Measurements from ENCODE around the gene SEL1L.
"Not testable (repeated sequence)": the region's sequence is repeated elsewhere in the genome, so short reads cannot be mapped to it uniquely, and the experiment has no call there.

Gene SEL1L

GRCh38 chr14:81465507-81466228, 68.0 kb downstream of the SEL1L start:
- no peak overlapping the region for H3K9ac ChIP-seq (ENCODE audit: low read length)
- H3K4me1 ChIP-seq (ENCODE audit: control insufficient read depth, insufficient read depth, low read length): no peaks in the 10 kb centered on the region
- H3K27ac ChIP-seq (ENCODE audit: low read depth, low read length): no peak overlapping the region
- no peaks in the 10 kb centered on the region for H3K27me3 ChIP-seq (ENCODE audit: control insufficient read depth, insufficient read depth, low read length)
- H3K36me3 ChIP-seq (ENCODE audit: control insufficient read depth, insufficient read depth, low read length): no peaks in the 10 kb centered on the region
- H3K4me3 ChIP-seq (ENCODE audit: low read length): no peak overlapping the region

- peak overlapping the region; percentile 59 for H3K4me3 ChIP-seq (ENCODE audit: low read length)
- H3K27me3 ChIP-seq (ENCODE audit: control insufficient read depth, insufficient read depth, low read length); H3K4me1 ChIP-seq (ENCODE audit: control insufficient read depth, insufficient read depth, low read length); H3K36me3 ChIP-seq (ENCODE audit: control insufficient read depth, insufficient read depth, low read length); H3K9ac ChIP-seq (ENCODE audit: low read length); H3K27ac ChIP-seq (ENCODE audit: low read depth, low read length): not testable (repeated sequence)
These were observed 68.7 kb downstream of the SEL1L start for GRCh38 chr14:81465003-81465392.

GRCh38 chr14:81464253-81465002, 69.2 kb downstream of the SEL1L start:
- Histone ChIP-seq H3K4me3 (ENCODE audit: low read length) (peak overlapping the region; percentile 59), H3K27ac (ENCODE audit: low read depth, low read length) (no peak overlapping the region), H3K4me1 (ENCODE audit: control insufficient read depth, insufficient read depth, low read length) (no peaks in the 10 kb centered on the region), H3K36me3 (ENCODE audit: control insufficient read depth, insufficient read depth, low read length) (no peaks in the 10 kb centered on the region), H3K9ac (ENCODE audit: low read length) (peak overlapping the region; percentile 2), H3K27me3 (ENCODE audit: control insufficient read depth, insufficient read depth, low read length) (no peaks in the 10 kb centered on the region)

DNA sequence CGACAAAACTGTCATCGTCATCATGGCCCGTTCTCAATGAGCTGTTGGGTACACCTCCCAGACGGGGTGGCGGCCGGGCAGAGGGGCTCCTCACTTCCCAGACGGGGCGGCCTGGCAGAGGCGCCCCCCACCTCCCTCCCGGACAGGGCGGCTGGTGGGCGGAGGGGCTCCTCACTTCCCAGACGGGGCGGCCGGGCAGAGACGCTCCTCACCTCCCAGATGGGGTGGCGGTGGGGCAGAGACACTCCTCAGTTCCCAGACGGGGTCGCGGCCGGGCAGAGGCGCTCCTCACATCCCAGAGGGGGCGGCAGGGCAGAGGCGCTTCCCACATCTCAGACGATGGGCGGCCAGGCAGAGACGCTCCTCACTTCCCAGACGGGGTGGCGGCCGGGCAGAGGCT, 71.3 kb downstream of the SEL1L start:
- H3K27me3 ChIP-seq (ENCODE audit: control insufficient read depth, insufficient read depth, low read length): not testable (repeated sequence)

GRCh38 chr14:81459912-81460311, 73.7 kb downstream of the SEL1L start:
- Histone ChIP-seq H3K27ac (ENCODE audit: low read depth, low read length) (no peak overlapping the region), H3K36me3 (ENCODE audit: control insufficient read depth, insufficient read depth, low read length) (no peaks in the 10 kb centered on the region), H3K4me3 (ENCODE audit: low read length) (no peak overlapping the region), H3K9ac (ENCODE audit: low read length) (no peak overlapping the region), H3K27me3 (ENCODE audit: control insufficient read depth, insufficient read depth, low read length) (no peaks in the 10 kb centered on the region), H3K4me1 (ENCODE audit: control insufficient read depth, insufficient read depth, low read length) (no peaks in the 10 kb centered on the region)

More for the DNA sequence above, 71.3 kb downstream of the SEL1L start:
- not testable (repeated sequence) for H3K4me3 ChIP-seq (ENCODE audit: low read length); H3K27ac ChIP-seq (ENCODE audit: low read depth, low read length); H3K4me1 ChIP-seq (ENCODE audit: control insufficient read depth, insufficient read depth, low read length); H3K36me3 ChIP-seq (ENCODE audit: control insufficient read depth, insufficient read depth, low read length); H3K9ac ChIP-seq (ENCODE audit: low read length)

DNA sequence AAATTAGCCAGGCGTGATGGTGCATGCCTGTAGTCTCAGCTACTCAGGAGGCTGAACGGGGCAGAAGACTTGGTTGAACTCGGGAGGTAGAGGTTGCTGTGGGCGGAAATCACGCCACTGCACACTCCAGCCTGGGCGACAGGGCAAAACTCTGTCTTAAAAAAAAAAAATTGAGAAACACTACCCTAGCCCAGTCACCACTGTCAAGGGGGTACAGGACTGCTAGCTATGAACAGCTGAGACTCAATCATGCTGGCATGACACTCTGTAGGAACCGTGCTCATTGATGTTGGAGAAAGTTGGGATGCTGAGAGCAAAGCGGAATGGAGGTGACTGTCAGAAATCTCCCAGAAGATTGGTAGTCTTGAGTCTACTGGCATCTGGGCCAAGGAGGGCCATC, 75.3 kb downstream of the SEL1L start:
- Histone ChIP-seq H3K9ac (ENCODE audit: low read length) (no peak overlapping the region), H3K27ac (ENCODE audit: low read depth, low read length) (no peak overlapping the region), H3K36me3 (ENCODE audit: control insufficient read depth, insufficient read depth, low read length) (no peaks in the 10 kb centered on the region), H3K4me1 (ENCODE audit: control insufficient read depth, insufficient read depth, low read length) (no peaks in the 10 kb centered on the region), H3K27me3 (ENCODE audit: control insufficient read depth, insufficient read depth, low read length) (no peaks in the 10 kb centered on the region), H3K4me3 (ENCODE audit: low read length) (no peak overlapping the region)

DNA sequence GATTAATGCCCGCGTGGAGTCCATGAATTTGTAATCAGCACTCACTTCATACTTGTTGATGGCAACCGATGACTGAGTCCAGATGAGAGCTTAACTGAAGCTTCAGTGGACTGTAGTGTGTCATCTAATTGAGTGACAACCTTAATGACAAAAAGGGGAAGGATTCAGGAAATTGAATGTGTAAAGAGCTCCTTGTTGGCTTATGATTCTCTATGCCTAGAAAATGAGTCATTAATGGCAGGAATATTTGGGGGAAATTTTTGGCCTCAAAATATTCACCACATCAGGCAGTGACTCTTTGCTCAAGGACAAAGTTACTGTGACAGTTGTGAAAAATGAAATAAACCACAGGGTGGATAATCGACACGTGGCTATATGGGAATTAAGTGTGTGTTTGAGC, 78.3 kb downstream of the SEL1L start:
- no peaks in the 10 kb centered on the region for H3K4me1 ChIP-seq (ENCODE audit: control insufficient read depth, insufficient read depth, low read length)
- H3K36me3 ChIP-seq (ENCODE audit: control insufficient read depth, insufficient read depth, low read length): no peaks in the 10 kb centered on the region
- no peak overlapping the region for H3K27ac ChIP-seq (ENCODE audit: low read depth, low read length)
- no peak overlapping the region for H3K4me3 ChIP-seq (ENCODE audit: low read length)
- H3K9ac ChIP-seq (ENCODE audit: low read length): no peak overlapping the region
- H3K27me3 ChIP-seq (ENCODE audit: control insufficient read depth, insufficient read depth, low read length): no peaks in the 10 kb centered on the region

DNA sequence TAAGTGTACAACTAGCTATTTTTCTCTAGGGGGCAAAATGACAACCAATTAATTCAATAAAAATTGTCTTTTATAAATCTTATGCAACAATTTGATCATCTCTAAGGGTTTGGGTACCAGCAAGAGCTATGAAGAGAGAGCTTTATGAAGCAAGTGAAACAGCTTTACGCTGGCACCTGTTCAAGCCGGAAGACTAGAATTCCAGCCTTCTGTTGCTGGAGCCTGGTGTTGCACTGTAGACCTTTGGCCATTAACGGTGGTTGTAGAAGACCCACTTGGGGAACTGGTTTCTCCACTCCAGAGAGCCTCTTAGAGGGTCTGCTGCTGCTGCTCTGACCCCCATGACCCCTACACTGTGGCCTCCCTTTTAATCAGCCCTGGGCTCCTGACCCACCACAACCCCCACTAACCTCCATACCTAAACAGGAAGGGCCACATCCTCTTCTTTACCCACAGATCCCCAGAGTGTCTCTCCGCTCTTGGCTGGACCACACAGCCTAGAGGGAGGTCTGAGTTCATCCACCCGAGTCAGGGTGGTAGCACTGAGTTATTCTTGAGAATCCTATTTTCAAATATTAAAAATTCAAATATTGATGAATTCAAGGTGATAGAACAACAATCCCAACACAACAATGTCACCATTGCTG, 79.0 kb downstream of the SEL1L start:
- Histone ChIP-seq H3K27ac (ENCODE audit: low read depth, low read length) (no peak overlapping the region), H3K36me3 (ENCODE audit: control insufficient read depth, insufficient read depth, low read length) (no peaks in the 10 kb centered on the region), H3K4me1 (ENCODE audit: control insufficient read depth, insufficient read depth, low read length) (no peaks in the 10 kb centered on the region), H3K27me3 (ENCODE audit: control insufficient read depth, insufficient read depth, low read length) (no peaks in the 10 kb centered on the region), H3K4me3 (ENCODE audit: low read length) (no peak overlapping the region), H3K9ac (ENCODE audit: low read length) (no peak overlapping the region)

DNA sequence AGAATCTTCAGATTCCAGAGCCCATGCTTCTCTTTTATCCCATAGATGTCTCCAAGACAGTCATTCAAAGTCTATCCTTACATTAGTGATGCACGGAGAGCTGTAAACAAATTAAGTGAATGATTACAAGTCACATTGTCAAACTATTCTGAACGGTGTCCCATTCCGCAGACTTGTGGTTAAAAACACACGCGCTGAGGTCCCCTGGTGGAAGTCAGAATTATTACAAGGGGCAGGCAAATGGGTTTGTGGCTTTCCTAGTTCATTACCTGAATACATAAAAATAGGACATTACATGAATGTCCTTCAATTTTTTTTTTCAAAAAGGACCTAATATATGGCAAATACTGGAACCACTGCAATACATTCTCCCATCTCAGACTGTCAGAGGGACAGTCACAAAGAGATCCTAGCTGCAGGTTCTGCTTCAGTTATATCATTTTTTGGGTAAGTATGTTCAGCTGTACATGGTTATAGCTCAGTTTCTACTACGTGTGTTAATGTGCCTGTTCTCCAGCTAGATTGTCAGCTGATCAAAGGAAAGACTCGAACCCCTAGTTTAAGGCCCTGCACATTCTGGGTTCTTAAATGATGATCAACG, 80.4 kb downstream of the SEL1L start:
- H3K27me3 ChIP-seq (ENCODE audit: control insufficient read depth, insufficient read depth, low read length): no peaks in the 10 kb centered on the region
- no peaks in the 10 kb centered on the region for H3K4me1 ChIP-seq (ENCODE audit: control insufficient read depth, insufficient read depth, low read length)
- H3K27ac ChIP-seq (ENCODE audit: low read depth, low read length): no peak overlapping the region
- H3K4me3 ChIP-seq (ENCODE audit: low read length): no peak overlapping the region
- no peak overlapping the region for H3K9ac ChIP-seq (ENCODE audit: low read length)
- H3K36me3 ChIP-seq (ENCODE audit: control insufficient read depth, insufficient read depth, low read length): no peaks in the 10 kb centered on the region

DNA sequence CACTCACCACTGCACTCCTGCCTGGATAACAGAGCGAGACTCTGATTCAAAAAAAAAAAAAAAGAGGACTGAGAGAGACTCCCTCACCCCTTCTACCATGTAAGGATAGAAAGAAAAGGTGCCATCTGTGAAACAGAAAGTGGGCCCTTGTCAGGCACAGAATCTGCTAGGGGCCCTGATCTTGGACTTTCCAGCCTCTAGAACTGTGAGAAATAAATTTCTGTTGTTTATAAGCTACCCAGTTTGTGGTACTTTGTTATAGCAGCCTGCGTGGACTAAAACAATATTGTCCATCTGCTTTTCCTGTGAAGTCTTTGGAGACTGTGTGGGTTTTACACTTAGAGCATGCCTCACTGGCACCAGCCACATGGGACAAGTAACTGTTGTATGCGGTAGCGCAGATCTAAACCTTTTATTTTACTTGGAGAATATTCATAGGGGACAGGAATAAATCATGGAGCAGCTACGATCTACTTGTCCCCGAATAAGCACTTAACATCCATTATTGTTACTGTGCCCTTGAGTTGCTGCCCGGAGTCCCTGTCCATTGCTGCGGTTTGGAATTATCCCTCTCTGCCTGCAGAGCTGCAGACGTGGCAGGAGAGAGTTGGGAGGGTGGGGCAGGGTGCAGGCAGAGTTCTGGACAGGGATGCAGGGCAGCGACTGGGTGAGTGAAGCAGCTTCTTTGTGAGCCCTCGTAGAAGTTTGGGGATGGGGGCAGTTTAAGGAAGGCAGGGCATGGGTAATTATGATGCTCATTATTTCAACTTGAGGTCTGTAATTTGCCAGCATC, 81.1 kb downstream of the SEL1L start:
- no peak overlapping the region for H3K27ac ChIP-seq (ENCODE audit: low read depth, low read length)
- H3K36me3 ChIP-seq (ENCODE audit: control insufficient read depth, insufficient read depth, low read length): no peaks in the 10 kb centered on the region
- H3K4me3 ChIP-seq (ENCODE audit: low read length): no peak overlapping the region
- H3K9ac ChIP-seq (ENCODE audit: low read length): no peak overlapping the region
- no peaks in the 10 kb centered on the region for H3K4me1 ChIP-seq (ENCODE audit: control insufficient read depth, insufficient read depth, low read length)
- no peaks in the 10 kb centered on the region for H3K27me3 ChIP-seq (ENCODE audit: control insufficient read depth, insufficient read depth, low read length)

DNA sequence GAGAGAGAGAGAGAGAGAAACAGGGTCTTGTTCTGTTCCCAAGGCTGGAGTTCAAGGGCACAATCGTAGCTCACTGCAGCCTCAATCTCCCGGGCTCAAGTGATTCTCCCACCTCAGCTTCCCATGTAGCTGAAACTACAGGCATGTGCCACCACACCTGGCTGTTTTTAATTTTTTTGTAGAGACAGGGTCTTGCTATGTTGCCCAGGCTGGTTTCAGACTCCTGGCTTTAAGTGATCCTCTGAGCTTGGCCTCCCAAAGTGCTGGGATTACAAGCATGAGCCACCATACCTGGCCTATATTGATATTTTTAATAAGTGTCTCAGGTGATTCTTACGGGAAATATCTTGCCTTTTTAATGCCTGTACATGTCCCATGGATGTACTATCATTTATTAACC, 82.7 kb downstream of the SEL1L start:
- no peak overlapping the region for H3K27ac ChIP-seq (ENCODE audit: low read depth, low read length)

DNA sequence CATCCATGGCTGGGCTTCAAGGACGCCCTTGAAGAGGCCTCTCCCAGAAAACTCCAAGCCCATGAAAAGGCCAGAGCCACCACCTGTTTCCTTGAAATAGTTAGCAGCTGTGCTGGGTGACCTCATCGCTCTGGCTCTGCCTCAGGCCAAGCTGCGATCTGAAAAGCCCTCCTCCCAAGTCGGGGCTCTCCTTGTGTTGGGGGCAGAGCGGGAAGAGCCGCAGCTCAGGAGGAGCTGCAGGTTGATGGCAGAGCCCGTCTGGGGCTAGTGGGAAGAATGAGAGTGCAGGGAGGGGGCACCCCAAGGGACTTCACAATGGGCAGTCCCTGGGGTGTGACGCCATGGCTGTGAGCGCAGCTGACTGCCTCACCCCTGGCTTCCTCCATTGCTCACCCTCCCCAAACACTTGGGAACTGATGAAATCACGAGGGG, 83.5 kb downstream of the SEL1L start:
- H3K4me1 ChIP-seq (ENCODE audit: control insufficient read depth, insufficient read depth, low read length): no peaks in the 10 kb centered on the region
- no peak overlapping the region for H3K27ac ChIP-seq (ENCODE audit: low read depth, low read length)
- H3K36me3 ChIP-seq (ENCODE audit: control insufficient read depth, insufficient read depth, low read length): no peaks in the 10 kb centered on the region
- H3K27me3 ChIP-seq (ENCODE audit: control insufficient read depth, insufficient read depth, low read length): no peaks in the 10 kb centered on the region
- H3K9ac ChIP-seq (ENCODE audit: low read length): no peak overlapping the region
- H3K4me3 ChIP-seq (ENCODE audit: low read length): no peak overlapping the region

More for the DNA sequence above, 82.7 kb downstream of the SEL1L start:
- H3K4me1 ChIP-seq (ENCODE audit: control insufficient read depth, insufficient read depth, low read length): no peaks in the 10 kb centered on the region
- no peak overlapping the region for H3K9ac ChIP-seq (ENCODE audit: low read length)
- H3K36me3 ChIP-seq (ENCODE audit: control insufficient read depth, insufficient read depth, low read length): no peaks in the 10 kb centered on the region
- no peak overlapping the region for H3K4me3 ChIP-seq (ENCODE audit: low read length)
- no peaks in the 10 kb centered on the region for H3K27me3 ChIP-seq (ENCODE audit: control insufficient read depth, insufficient read depth, low read length)

Measured in rectal smooth muscle tissue (tissue), 1 donor.